ENCODE results near the gene ATP6V0A1.
"Not testable (repeated sequence)": the region's sequence is repeated elsewhere in the genome, so short reads cannot be mapped to it uniquely, and the experiment has no call there.

Gene ATP6V0A1

DNA sequence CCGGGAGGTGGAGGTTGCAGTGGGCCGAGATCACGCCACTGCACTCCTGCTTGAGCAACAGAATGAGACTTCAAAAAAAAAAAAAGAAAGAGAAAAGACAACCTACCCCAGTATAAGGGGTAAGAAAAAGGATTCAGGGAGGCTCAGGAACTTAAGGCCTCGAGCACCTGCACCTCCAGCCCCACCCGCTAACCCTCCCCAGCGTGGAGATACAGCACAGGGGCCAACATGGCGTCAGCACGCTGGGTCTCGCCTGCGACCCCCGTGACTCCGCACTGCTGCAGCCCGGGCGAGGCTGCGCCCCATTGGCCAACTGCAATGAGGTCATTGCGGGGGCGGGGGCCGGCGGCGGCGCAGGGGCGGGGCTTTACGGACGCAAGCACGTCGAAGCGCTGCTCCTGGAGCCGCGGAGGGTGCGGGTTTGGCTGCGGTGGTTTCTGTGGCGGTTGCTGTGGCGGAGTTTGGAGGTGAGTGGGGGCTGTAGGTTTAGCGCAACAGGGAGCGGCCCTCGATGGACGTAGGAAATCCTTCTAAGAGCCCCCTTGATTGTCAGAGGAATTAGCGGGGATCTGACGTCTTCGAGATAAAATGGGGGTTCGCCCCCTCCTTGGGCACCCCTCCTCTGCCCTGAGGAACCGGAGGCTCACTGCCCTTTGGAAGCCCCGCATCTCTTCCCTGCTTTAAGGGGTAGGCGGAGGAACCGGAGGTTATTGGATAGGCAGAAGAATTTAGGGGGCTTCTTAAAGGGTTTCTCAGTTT, at the start of gene ATP6V0A1:
Gene ATP6V0A1, plus strand, starts transcription at position 382 of the 759 bp plus-strand sequence. CDS start 2,017 bp downstream, outside the sequence.
- FAIRE-seq: no peak
- DNase-seq (ENCODE audit: low spot score): peak; percentile 55

DNA sequence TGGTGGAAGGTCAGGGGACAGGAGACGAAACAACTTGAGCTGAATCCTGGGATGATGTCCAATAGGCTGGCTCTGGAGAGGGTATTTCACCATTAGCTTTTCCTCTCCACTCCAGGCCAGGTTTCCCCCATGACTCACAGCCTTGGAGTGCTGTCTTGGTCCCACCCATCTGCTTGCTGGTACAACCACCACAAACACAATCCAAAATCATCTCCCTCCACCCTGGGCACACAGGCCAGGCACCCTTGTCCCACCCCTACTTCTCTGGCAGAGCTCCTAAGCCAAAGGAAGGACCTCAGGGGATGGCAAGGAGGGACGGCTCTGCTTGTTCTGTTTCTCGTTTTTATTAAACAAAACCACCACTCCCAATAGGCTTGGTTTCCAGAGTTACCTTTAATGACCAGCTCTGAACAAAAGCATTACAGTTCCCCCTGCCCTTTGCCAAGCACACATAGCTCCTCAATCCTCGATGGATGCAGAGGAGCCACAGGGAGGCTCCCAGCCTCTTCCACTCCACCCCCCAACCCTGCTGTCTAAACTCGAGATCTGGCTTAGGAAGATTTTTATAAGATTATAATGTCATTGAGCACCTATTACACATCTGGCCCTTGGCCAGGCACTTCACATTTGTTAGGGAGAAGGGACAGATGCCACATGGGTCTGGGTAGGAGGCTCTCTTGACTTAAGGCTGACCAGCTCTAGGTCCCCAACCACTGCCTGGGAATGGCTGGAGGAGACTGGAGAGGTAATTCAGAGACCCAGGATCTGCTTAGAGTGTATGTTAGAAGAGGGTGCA, 49.0 kb upstream of the ATP6V0A1 start:
- FAIRE-seq: peak; percentile 4
- peak; percentile 46 for DNase-seq (ENCODE audit: low spot score)

DNA sequence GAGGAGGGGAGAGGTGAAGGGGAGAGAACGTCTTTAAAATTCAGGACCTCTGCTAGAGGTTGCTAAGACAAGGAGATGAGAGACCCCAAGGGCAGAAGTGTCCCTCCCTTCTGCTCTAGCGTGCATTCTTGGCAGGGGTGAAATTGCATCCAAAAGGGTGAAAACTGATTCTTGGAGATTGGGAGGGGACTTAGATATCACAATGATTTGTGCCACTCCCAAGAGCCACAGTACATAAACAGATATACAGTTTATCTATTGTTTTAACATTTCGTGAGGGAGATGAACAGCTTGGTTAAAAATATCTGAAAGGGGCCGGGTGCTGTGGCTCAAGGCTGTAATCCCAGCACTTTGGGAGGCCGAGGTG, 48.4 kb upstream of the ATP6V0A1 start:
- FAIRE-seq (no peak), DNase-seq (ENCODE audit: low spot score) (no peak)

DNA sequence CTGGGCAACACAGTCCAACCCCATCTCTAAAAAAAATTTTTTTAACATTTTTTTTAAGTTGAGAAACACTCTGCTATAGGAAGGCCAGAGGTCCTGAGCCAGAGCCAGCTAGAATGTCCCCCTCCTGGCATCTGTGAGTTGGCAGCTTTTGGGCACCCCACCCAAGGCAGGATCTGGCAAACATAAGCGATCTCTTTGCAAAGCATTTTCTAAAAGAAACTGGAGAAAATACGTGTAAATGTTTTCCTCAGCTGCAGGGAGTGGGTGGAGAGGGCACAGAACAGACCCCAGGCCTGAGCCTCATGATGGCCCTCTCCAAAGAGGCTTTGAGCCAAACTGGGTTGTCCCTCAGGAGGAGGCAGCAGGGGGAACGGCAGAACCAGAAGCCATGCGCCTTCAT, 47.3 kb upstream of the ATP6V0A1 start:
- DNase-seq (ENCODE audit: low spot score) (no peak), FAIRE-seq (no peak)

DNA sequence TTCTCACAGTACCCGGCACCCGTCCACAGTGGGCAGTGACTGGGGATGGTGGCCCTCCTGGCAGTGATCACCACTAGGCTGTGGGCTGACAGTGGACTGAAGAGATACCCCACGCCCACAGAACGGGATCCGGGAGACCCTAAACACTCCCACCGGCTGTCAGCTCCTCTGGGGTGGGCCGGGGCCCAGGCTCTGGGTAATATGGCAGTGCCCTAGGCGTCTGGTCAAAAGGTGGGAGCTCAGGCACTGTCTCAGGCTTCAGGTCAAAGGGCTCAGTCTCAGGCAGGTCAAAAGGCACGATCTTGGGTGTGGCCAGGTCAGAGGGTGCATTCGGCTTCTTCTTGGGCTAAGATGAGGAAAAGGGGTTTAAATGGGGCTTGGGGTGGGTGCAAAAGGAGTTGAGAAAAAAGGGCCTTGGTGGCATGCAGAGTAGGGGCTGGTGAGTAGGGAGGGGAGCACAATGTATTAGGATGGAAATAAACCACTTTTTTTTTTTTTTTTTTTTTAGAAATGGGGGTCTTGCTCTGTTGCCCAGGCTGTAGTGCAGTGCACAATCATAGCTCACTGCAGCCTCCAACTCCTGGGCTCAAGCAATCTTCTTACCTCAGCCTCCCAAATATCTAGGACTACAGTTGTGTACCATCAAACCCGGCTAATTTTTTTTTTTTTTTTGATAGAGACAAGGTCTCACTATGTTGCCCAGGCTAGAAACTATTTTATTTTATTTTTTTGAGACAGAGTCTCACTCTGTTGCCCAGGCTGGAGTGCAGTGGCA, 46.6 kb upstream of the ATP6V0A1 start:
- DNase-seq (ENCODE audit: low spot score): no peak
- FAIRE-seq: no peak

DNA sequence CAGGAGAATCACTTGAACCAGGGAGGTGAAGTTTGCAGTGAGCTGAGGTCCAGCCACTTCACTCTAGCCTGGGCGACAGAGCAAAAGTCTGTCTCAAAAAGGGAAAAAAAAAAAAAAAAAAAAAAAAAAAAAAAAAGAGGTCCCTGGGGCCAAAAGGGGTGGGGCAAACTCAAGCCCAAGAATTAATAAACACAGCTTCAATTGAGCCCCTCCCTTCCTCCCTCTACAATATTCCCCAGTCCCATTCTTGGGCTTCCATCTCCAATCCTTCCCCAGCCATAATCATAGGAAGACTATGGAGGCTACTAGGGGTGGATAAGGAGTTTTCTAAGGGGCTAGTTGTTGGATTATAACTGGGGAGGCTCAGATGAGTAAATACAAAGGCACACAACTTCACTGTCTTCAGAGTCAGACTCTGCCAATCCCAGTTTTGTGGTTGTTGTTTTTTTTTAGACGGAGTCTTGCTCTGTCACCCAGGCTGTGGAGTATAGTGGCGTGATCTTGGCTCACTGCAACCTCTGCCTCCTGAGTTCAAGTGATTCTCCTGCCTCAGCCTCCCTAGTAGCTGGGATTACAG, 45.1 kb upstream of the ATP6V0A1 start:
- DNase-seq (ENCODE audit: low spot score) (no peak), FAIRE-seq (no peak)

DNA sequence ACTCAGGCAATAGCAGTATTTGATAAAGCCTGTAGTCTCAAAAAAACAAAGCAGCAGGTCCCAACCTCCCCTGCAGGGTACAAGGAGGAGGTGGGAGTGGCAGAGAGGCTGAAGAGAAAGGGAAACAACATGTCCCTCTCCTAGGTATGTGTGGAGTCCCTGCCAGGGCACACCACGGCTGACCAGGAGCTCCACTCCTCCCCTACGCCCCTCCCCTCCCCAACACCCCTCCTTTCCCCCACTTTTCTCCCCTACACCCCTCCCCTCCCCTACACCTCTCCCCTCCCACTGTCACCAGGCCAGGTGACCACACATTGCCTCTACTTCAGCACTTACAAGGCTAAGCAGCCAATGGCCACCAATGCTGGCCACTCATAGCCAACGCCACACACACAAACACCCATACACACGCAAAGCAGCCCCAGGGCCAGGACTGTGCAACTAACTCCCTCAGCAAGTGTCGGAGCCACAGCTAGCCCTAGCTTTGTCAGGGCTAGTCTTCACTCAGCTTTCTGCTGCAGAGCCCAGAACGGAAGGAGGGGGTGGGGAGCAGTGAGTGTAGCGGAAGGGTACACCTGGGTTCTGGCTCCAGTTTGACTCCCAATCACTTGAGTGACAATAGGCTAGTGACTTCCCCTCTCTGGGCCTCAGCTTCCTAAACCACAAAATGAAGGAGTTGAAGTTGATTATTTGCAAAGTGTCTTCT, 43.8 kb upstream of the ATP6V0A1 start:
- no peak for DNase-seq (ENCODE audit: low spot score)
- no peak for FAIRE-seq

DNA sequence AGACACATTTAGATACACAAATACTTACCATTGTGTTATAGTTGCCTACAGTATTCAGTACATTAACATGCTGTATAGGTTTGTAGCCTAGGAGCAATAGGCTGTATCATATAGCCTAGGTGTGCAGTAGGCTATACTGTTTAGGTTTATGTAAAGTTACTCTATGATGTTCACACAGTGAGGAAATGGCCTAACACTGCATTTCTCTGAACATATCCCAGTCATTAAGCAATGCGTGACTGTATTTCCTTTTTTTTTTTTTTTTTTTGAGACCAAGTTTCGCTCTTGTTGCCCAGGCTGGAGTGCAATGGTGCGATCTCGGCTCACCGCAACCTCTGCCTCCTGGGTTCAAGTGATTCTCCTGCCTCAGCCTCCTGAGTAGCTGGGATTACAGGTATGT, 40.7 kb upstream of the ATP6V0A1 start:
- not testable (repeated sequence) for FAIRE-seq; DNase-seq (ENCODE audit: low spot score)

DNA sequence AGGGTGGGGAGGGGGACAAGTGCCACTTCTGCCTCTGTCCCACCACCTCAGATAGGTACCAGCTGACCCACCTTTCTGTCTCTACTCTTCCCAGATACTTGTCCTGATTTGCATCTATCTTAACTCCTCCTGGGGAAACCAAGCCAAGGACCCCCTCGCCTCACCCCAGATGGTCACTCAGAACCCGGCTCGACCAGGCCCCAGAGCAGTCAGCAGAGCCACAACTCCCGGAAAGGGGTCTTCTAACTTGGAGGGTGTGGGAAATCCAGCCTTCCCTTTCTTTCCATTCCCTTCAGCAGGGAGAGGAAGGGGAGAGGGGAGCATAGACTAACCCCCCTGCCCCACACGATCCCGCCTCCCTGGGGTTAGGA, 37.6 kb upstream of the ATP6V0A1 start:
- FAIRE-seq: no peak
- DNase-seq (ENCODE audit: low spot score): no peak

DNA sequence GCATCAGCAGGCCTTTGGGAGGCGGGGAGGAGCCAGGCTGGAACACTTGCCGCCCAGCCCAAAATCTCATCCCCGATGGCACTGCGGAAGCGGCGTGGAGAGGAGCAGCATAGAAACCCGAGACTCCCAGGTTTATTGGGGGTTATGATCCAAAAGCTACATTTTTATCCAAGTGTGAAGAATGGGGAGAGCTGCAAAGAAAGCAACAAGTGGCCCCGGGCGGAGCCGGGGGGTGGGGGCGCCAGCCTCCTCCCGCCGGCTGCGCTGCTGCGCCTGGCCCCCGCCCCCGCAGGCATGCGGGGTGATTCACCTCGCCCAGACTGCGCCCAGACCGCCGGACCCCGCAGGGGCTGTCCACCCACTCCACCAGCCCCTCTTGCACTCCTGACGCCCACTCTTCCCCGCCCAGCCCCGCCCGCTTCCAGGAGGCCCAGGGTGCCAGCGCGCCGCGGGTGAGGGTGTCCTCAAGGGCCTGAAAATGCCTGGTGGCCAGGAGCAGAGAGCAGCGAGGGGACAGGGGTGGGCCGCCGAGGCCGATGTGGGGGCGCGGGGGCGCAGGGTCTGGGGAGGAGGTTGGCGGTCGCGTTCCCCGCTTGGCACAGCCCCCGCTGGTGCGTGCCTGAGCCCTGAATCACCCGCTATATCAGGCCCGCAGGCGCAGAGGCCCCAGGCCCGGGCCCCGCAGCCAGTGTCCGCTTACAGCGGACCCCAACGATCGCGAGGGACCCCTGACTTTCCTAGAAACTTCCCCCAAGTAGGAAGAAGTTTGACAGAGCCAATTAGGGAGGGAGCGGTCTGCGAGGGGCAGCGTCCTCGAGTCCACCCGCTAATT, 37.0 kb upstream of the ATP6V0A1 start:
- FAIRE-seq: no peak
- peak; percentile 49 for DNase-seq (ENCODE audit: low spot score)

DNA sequence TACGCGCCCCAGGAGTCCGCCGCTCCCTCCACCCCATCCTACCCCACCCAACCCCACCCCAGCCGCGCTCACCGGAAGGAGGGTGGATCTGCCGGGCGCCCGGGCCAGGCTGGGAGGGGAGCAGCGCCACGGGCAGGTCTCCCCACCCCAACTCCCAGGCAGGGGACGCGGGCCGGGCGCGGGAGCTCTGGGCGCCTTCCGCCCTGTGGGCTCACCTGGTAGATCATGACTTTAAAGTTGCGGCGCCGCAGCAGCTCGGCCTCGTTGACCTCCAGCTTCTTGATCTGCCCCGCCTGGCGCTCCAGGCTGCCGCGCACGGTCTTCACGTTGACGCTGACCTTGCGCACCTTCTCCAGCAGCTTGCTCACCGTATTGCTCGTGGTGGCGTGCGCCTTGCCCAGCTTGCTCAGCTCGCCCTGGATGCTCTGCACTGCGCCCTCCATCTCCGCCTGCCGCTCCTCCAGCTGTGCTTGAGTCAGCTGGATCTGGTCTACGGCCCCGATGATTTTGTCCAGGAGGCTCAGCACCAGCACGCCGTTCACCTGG, 36.2 kb upstream of the ATP6V0A1 start:
- DNase-seq (ENCODE audit: low spot score) (no peak), FAIRE-seq (no peak)

DNA sequence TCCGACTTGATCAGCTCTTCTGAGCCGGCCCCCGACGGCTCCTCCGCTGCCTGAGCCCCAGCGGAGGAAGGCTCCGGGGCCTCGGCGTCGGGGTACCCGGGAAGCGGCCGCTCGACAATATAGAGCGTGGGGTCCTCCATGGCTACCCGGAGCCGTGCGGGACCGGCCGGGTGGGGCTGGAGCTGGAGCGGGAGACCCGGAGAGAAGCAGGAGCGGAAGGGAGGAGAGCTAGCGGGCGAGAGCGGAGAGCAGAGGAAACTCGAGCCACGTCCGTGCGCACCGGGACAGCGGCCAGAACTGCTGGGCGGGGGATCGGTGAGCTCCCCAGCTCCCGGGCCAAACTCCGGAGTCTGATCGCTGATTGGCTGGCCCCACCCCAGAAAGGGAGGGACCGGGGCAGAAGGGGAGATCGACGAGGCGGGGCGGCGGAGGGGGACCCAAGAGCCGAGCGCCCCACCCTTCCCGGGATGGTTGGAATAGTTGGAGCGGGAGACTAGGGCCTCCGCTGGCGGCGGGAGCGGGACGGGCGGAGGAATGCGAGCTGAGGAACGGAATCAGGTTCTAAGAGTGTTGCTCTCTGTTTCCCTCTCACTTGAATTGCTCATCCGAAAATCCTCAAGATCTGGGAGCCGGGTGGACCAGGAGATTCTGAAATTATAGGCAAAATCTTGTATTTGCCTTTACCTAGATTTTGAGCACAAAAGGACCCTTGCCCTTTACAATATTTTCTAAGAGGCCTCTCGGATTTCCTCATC, 35.5 kb upstream of the ATP6V0A1 start, which contains the start of gene CAVIN1:
Gene CAVIN1, minus strand, starts transcription at position 299 of the 755 bp plus-strand sequence. Its CDS starts 159 bp downstream, at position 140.
- peak; percentile 85 for FAIRE-seq
- DNase-seq (ENCODE audit: low spot score): peak; percentile 90

DNA sequence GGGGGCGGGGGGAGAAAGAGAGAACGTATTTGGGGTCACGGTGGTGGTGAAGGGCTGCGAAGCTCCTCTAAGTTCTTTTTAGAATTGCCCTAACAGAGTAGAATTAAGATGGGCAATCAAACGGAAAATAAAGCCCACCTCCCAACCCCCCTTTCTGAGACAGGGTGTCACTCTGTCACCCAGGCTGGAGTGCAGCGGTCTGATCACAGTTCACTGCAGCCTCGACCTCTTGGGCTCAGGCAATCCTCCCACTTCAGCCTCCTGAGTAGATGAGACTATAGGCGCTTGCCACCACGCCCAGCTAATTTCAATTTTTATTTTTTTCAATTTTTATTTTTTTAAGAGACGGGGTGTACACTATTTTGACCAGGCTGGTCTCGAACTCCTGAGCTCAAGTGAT, 34.9 kb upstream of the ATP6V0A1 start:
- DNase-seq (ENCODE audit: low spot score): no peak
- no peak for FAIRE-seq

DNA sequence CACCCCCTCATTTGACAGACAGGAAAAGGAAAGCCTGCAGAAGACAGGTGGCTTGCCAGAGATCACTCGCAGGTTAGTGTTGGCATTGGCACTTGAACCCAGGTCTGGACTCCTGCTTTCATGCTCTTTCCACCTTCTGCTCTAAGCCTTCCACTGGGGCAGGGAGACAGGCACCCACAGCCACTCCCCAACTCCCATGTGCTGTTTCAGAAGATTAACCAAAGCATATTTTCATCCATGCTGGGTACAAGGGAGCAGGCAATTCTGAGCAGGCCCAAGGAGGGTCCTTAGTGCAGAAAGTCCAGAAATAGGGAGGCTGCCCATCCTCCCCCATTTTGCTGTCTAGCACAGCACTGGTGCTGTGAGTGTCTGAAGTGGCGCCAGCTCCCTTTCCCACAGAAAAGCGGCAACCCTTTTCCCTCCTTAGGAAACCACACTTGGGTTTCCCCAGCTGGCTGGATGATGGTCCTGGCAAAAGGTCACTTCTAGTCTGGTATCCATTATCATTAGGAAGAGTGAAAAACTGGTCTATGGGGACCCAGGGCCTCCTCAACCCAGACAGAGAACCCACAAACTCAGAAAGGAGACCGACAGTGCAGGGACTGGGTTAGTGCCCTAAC, 33.6 kb upstream of the ATP6V0A1 start:
- FAIRE-seq (no peak), DNase-seq (ENCODE audit: low spot score) (no peak)

DNA sequence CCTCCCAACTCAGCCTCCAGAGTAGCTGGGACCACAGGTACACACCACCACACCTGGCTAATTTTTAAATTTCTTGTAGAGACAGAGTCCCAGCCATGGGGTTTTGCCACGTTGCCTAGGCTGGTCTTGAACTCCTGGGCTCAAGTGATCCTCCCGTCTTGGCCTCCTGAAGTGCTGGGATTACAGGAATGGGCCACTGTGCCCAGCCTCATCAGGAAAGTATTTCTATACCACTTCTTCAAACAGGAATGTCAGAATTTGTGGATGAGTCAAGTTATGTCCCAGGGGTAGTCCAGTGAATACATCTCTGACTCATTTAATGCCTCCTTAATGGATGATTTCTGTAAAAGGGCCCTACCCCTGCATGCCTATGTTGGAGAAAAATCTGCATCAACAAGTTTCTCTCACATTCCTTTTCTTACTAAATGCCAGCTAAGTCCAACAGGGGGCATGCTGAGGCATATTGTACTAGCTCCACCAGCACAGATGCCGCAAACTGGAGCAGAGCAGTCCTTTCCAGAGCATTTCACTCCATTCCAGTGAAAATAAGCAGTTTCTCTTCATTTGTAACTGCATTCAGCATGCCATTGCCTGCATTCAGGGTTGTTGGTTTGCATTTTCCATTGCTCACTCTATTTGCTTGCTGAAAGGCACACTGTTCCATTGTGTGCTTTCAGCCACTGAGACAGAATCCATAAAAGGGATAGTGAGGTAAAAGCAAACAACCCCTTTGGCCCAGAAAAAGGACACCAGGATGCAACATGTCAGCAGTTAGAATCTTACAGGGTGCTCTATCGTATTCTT, 30.3 kb upstream of the ATP6V0A1 start:
- DNase-seq (ENCODE audit: low spot score): peak; percentile 98
- FAIRE-seq: peak; percentile 94

DNA sequence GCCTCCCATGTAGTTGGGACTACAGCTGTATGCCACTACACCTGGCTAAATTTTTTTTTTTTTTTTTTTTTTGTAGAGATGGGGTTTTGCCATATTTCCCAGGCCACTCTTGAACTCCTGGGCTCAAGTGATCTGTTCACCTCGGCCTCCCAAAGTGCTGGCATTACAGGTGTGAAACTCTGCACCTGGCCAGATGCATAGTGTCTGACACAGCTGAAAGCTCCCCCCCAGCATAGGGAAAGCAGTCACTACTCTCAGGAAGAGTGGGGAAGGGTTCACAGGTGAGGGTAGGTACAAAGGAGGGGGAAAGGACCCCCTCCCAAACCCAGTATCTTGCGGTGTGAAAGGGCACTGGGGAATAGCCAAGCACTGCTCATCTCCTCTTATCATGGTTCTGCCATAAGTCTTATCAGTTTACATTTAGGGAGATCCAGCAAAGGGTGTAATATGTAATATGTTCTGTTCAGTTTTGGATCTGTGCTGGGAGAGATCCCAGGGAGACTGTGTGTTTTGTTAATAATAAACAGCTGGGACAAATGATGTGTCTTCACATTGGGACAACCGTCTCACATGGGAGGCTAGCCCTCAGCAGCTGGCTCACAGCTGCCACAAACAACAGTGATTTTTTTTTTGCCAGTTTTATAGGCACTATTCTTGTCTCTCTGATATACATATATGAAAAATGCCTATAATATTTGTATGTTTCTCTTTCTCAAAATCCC, 28.8 kb upstream of the ATP6V0A1 start:
- DNase-seq (ENCODE audit: low spot score): no peak
- FAIRE-seq: no peak

DNA sequence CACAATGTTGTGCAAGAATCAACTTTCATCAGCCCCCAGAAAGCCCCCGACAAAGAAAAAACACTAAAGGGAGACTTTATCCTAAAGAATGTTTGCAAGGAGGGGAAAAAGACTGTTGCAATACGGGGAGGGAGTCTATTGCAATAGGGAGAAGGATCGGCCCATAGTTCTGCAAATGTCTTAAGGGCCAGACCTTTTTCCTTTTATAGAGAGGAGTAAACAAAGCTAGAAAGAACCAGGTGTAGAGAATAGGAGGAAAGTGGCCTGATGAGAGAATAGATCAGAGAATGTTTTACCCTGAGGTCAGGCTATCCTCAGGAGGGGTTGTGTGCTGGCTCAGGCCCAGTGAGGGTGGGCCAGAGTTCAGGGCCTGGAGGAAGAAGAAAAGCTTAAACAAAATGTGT, 26.9 kb upstream of the ATP6V0A1 start:
- DNase-seq (ENCODE audit: low spot score) (no peak), FAIRE-seq (no peak)

Data from RCC 7860 (cell line).